HG02610 (cell line): Measurements from ENCODE around the gene WNT7B.

Source experiments
- ATAC-seq: cut with Tn5 transposase; IDR thresholded peaks from one replicate; pipeline ENCODE4 v1.9.1; 2021; ENCODE audit warnings: mild to moderate bottlenecking, moderate library complexity; ENCODE audit not compliant: unreplicated experiment

WNT7B gene

DNA sequence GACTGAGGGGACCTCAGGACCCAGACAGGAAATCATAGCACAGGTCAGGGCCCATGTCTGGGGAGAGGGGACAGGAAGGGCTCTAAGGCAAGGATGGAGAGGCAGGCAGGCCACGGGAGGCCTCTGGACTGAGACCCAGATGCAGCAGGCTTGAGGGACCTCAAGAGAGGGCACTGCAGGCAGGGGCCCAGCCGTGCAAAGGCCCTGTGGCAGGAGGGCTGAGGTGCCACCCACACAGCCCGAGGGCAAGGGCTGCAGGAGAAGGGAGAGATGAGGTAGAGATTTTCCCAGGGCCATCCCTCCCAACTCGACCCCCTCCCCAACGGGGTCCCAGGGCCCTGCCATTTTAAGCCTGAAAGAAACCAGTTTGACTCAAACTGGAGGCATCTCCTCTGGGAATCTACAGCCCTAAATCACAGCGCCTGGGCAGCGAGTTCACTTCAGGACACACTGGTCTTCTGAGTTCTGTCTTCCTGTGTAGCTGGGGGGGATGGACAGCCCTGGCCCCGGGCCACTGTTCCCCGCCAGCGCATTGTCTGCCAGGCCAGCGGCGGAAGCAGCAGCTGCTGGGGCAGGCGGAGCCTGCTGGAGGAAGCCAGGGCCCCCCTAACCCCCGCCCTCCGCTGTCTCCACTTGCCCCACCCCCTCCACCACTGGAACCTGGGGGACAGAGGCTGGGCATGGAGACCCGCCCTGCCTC lies 20.3 kb upstream of the WNT7B start:
- ATAC-seq, result no peak

DNA sequence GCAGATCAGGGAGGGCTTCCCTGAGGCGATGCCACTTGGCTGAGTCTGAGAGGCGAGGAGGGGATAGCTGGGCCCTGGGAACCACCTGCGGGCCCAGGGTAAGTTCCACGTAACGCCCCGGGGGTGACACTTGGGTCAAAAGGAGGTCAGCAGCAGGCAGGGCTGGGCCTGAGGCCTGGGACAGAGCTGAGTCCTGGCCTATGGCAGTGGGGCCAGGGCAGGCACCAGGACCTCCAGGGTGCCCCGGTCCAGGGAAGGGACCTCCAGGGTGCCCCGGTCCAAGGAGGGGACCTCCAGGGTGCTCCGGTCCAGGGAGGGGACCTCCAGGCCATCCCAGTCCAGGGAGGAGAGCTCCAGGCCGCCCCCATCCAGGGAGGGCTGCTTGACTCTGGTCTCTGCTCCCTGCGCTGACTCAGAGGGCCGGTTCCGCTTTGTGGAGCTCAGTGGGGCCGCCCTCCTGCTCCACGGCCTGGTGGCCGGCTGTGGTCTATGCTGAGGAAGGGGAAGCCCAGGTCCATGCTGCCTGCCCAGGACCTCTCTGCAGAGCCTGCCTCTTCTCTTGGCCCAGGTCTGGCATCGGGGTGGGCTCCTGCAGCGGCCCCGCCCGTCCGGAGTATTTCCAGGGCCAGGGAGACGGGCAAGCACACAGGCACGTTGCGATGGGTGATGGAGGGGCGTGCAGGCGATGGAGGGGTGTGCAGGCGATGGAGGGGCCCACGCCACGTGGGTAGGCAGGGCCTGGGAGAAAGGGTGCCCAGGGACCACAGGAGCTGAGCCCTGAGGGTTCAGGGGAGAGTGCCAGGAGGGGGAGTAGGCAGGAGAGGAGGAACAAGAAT lies 19.5 kb upstream of the WNT7B start:
- ATAC-seq, result no peak

DNA sequence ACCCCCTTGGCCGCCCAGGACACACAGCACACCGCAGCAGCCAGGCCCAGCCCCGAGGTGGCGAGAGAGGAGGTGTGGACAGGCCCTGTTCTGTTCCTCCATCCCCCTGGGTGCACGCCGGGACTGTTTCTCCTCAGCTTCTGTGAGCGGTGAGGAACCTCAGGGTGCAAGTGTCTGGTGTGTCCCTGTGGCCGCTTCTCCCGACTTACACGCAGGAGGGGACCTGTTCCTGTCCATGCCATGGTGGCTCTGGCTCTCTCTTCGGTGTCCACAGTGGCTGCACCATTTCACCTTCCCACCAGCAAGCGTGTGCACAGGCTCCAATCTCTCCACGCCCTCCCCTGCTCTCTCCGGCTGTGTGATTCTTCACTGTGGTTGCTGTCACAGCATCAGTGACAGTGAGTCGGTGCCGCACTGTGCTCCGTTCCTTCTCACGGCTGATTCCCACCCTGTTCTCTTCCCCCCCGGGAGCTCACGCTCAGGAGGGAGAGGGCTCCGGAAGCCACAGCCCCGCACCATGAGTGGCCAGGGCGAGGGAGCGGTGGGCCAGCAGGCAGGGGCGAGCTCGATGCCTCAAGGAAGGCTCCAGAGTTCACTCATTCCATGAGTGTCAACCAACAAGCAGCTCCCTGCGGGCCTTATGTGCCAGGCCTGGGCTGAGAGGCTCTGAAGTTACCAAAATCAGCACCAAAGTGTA lies 18.6 kb upstream of the WNT7B start:
- no peak for ATAC-seq

DNA sequence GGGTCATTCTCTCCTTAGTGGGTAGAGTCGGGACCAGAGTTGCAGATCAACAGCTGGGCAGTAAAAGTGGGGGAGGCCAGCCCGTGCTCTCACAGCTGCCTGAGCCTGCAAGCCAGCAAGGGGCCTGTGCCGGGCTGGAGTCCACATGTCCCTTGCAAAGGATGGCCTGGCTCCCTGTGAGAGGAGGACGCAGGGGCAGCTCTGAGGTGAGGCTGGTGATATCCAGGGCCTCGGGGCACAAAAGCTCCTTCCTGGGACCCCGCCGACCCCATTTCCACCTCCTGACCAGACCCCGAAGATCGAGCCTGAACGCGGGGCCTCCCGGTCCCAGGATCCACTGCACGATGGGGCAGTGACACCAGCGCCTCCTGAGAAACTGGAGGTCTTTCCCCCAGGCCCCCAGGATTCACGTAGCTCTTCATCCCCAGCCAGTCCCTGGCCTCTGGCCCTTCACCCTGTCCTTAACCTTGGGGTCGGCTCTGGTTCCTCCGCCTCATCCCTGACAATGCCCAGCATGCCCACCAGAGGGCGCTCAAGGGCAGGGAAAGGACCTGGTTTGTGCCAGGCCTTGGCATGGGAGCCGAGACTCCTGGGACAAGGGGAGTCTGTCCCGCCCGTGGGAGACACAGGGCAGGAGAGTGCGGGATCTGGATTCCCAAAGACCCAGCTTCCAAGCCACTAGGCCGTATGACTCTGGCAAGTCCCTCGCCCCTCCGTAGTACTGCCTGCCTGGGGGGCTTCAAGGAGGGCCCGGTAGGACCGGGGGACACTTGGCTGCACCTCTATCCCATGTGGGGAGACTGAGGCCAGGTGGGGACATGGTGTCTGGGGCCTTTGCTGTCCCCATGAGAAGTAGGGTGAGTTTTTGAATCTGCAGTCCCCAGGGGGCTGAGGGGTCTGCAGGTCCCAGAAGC lies 17.8 kb upstream of the WNT7B start:
- no peak for ATAC-seq

DNA sequence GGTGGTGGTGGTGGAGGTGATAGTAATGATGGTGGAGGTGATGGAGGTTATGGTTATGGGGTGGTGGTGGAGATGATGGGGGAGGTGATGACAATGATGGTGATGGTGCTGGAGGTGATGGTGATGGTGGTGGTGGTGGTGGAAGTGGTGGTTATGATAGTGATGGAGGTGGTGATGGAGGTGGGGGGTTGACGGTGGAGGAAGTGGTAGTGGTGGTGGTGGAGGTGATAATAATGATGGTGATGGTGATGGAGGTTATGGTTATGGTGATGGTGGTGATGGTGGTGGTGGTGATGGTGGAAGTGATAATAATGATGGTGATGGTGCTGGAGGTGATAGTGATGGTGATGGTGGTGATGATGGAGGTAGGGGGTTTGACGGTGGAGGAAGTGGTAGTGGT lies 16.9 kb upstream of the WNT7B start:
- ATAC-seq, result no peak

DNA sequence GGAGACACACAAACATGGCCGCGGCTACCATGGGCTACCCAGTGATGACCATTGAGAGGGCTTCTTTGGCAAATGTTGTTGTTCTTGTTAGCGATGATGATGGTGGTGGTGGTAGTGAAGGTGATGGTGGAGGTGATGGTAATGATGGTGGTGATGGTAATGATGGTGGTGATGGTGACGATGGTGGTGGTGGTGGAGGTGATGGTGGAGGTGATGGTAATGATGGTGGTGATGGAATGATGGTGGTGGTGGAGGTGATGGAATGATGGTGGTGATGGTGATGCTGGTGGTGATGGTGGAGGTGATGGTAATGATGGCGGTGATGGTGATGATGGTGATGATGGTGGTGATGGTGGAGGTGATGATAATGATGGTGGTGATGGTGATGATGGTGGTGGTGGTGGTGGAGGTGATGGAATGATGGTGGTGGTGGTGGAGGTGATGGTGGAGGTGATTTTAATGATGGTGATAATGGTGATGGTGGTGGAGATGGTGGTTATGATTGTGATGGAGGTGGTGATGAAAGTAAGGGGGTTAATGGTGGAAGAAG lies 16.3 kb upstream of the WNT7B start:
- ATAC-seq, result no peak

DNA sequence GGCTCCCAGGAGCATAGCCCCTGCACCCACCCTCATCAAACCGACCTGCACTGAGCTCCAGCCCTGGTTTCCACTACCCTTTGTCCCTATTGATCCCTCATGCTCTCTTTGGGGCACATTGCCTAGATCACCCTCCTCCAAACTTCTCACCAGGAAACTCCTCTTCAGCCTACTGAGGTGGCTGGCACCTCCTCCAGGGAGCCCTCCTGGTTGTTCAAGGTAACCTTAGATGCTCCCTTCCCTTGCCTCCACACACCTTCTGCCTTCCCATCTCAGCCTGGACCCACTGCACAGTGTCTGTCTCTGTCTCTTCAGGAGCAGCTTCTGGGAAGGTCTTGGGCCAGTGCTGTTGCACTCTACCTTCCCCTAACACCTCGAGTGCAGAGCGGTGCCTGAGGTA lies 15.8 kb upstream of the WNT7B start:
- no peak for ATAC-seq

DNA sequence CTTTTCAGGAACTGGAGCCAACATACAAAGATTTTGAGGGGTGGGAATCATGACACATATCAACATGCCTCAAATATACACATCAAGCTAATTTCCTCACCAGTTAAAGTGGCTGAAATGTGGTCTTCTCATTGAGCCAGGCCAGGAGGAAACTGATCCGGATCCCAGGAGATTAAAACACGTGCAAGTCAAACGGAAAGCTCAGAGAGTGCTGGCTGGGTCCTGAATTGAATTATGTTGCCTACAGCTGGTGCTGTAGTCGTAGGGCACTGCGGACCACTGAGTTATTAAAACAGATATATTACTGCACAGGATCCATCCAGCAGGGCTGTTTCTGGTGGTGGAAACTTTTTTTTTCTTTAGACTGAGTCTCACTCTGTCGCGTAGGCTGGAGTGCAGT lies 14.1 kb upstream of the WNT7B start:
- ATAC-seq, result no peak

DNA sequence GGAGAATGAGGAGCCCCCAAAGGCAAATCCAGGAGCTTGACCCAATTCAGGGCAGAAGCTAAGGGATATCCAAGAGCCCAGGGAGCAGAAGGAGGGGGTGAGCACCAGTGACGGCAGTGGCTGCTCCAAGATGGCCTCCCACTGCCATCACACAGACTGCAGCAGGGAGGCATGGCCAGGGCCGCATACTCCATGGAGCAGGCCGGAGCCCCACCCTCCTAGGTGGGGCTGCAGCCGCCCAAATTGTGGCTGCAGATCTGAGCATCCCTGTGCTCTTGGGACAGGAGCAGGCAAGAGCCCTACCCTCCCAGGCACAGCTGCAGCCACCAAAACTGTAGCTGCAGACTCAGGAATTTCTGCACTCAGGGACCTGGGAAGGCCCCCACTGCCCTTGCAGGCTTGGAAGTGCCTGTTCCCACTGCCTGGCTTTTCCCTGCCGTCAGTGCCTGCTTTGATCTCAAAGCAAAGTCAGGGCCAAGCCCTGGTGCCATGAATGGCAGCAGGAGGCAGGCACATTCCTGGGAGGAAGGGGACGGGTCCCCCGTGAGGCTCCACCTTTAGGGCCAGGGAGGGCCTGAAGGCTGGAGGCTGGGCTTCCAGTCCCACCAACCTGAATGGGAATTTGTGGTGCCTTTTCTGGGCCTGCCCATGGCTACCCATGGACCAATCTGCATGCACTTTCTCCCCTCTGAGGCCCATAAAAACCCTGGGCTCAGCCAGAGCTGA lies 10.3 kb upstream of the WNT7B start:
- no peak for ATAC-seq

DNA sequence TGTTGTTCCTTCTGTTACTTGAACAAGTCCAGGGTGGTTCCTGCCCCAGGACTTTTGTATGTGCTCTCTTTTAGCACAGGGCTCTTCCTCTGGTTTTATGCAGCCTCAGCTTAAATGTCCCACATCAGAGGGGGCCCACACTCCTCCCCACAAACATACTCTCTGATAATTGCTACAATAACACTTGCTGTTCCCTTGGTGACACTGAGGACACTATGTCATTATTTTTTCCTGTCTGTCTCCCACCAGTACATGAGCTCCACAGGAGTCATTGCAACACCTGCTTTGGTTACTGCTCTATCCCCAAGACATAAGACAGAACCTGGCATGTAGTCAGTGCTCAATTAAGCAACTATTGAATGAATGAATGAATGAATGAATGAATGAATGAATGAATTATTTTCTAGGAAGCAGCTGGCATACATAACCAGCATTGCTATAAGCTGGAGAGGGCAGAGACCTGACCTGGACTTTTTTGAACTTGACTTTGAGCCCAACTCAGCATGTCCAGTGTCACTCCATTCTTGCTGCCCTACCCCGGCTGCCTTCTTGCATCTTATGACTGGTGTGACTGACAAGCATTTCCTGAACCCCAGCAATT lies 7.5 kb upstream of the WNT7B start:
- ATAC-seq, result no peak

DNA sequence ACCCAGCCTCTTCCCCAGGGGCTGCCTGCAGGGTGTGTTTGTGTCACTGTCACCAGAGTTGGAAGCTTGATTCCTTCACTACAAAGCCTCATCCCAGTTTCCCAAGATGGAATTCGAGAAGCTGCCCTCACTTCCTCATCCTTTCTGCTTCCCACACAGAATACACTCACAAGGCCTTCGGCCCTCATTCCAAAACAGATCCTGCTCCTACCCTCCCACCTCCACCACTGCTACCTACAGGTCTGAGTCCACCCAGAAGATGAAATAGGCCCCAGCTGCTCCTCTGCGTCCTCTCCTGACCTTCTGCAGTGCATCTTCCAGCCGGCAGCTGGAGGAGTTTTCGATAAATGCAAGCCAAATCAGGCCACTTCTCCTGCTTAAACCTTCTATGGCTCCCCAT lies 6.8 kb upstream of the WNT7B start:
- no peak for ATAC-seq

DNA sequence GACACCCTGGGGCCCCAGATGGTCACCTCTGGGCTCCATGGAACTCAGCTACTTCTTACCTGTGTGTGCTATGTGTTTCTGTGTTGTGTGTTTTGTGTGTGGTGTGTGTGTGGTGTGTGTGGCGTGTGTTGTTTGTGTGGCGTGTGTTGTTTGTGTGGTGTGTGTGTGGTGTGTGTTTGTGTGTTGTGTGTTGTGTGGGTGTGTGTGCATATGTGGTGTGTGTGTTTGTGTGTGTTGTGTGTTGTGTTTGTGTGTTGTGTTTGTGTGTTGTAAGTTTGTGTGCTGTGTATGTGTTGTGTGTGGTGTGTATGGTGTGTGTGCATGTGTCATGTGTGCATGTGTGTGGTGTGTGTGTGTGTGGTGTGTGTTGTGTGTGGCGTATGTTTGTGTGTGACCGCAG lies 3.8 kb upstream of the WNT7B start:
- ATAC-seq, result no peak

DNA sequence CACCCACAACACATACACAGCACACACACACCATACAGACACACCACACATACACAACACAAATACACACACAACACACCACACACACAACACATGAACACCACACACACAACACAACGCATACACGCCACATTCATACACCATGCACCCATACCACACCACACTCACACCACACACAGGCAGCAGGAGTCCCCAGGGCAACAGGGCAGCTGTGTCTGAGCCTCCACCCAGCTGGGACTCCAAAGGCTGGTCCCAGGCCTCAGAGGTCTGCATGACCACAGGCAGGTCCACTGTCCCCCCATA lies 3.3 kb upstream of the WNT7B start:
- no peak for ATAC-seq

DNA sequence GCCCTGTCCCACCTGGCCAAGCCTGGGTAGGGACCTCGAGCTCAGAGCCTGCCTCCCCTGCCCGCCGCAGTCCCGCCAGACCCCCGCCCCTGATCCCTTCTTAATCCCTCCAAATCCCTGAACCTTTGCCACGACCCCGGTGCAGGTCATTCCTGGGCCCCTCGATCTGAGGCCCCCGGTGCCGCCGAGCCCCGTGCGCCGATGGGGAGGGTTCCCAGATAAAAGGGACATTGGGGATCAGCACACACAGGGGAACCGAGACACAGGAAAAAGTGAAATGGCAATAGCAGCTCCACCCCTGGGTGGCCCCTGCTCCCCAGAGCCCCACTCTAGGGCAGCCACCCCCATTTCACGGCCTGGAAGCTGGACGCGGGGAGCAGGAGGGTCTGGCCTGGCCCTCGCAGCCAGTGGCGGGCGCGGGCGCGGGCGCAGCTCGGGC lies 1.3 kb upstream of the WNT7B start:
- ATAC-seq, result no peak

DNA sequence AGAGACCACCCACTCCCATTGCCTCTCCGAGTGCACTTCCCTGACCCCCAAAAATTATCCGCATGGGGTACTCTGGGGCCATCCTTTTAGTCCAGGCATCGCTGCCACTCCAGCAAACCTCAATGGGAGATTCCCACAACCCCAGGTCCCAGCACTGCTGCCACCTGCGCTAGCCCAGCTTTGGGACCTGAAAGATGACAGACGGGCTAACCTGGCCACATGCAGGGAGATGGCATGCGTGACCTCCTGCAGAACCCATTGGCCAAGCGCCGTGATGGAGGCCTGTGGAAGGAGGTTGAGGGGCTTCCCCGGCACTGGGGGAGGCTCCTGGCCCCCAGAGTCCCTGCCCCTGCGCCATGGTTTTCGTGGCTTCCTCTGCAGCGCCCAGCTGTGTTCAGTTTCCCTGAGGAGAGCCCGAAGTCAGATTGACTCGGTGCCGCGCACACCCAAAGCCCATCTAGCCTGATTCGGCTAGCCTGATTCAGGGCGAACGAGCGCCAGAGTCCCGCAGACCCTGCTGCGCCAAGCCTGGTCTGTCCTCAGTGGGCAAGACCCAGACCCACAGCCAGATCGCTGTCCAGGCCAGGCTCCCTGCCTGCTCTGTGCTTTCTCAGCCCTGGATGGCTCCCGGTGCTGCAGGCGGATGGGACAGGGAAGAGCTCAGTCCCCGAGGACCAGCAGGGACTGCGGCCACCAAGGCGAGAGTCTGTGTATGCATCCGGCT lies 751 bp upstream of the WNT7B start:
- ATAC-seq, result no peak

DNA sequence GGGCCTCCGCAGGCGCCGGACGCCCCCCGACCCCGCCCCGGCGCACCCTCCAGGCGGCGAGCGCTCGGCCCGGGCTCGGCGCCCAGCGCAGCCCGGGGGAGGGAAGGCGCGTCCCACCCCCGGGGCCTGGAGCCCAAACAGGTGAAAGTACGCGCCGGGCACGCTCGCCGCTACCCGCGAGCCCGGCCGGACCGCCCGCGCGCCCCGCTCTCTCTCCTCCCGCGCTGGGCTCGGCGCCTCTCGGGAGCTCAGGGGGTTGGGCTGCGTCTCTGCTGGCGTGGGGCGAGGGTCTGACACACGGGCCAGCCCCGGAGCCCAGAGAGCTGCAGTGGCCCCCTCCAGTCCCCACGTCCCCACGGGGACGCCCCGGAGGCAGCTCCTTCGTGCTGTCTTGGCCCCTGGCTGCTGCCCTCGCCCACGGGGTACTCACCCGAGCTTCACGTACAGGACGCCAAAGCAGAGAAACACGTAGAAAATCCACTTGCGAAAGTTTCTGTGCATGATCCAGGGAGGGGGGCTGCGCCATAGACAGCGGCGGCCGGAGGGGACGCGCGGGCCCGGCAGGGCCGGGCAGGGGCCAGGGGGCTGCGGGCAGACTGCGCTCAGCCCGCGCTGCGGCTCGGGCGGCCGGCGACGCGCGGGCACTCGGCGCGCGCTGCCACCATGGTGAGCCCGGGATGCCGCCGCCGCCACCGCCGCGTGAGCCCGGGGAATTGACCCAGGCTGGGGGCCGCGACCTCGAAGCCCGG lies 534 bp downstream of the WNT7B start:
- no peak for ATAC-seq

DNA sequence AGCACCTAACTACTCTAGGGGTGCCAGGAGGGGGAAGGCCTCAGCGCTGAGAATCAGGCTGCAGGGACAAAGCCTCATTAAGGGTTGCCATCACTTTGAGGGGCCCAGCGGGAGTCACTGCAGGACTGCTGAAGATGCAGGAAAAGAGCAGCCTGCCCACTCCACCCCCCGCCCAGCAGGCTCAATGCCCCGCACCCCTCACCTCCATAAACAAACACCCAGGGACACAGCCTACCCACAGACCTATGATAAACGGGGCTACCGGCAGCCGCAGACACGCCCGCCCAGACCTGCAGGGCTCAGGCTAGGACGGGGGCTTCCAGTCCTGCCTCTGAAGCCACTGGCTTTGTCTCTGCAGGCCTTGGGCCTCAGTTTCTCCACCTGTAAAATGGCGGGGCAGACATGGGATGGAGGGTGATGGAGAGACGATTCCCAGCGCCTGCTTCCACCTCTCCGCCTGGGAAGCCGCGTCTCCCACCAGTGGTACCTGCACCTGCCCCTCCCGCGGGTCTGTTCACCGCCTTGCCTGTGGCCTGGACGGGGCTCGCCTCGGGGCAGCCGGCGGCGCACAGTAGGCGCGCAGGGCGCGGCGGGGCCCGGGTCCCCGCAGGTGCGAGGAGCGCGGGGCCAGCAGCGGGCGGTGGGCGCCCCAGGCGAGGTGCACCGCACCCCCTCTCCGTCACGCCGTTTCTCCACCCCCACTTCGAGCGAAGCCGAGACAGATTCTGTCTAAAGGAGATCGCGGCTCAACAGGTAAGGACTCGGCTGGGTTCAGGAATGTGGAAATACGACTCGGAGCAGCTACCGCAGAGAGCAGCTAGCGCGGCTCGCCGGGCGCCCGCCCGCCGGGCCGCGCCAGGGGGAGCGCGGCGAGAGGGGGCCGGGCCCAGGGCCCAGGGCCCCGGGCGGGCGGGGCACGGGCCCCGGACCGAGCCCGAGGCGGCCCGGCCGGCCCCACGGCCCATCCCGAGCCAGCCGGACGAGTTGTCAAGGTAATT lies 1.5 kb downstream of the WNT7B start:
- no peak for ATAC-seq
